Activated CD4-positive, alpha-beta T cell treated with anti-CD3 and anti-CD28 coated beads for 1 hour (primary cell): ENCODE measurements around the gene ELK4.

ENCODE experiments used
- DNase-seq: peaks from one replicate; pipeline ENCODE4 v3.0.0-alpha.2; 2020

ELK4 gene

DNA sequence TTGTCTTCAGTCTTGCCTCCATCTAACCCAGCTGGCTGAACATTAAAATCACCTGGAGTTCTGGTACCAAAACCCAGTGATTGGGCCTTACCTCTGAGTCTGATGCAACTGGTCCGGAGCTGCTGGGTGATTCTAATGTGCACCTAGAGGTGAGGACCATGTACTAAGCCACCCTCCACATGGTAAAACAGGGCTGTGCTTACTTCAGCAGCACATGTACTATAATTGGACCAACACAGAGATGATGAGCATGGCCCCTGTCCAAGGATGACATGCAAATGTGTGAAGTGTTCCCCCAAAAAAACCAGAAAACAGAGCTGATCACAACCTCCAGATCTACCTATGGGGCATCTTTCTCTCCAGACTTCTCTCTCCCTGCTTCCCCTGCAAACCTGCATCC lies 37.0 kb downstream of the ELK4 start:
- no peak for DNase-seq

GRCh38 chr1:205593967-205594366 lies 37.8 kb downstream of the ELK4 start:
- DNase-seq, result no peak

GRCh38 chr1:205593532-205593931 lies 38.3 kb downstream of the ELK4 start:
- DNase-seq, result no peak

- DNase-seq, result peak; percentile 3
These were observed 39.3 kb downstream of the ELK4 start for GRCh38 chr1:205592443-205593003.

DNA sequence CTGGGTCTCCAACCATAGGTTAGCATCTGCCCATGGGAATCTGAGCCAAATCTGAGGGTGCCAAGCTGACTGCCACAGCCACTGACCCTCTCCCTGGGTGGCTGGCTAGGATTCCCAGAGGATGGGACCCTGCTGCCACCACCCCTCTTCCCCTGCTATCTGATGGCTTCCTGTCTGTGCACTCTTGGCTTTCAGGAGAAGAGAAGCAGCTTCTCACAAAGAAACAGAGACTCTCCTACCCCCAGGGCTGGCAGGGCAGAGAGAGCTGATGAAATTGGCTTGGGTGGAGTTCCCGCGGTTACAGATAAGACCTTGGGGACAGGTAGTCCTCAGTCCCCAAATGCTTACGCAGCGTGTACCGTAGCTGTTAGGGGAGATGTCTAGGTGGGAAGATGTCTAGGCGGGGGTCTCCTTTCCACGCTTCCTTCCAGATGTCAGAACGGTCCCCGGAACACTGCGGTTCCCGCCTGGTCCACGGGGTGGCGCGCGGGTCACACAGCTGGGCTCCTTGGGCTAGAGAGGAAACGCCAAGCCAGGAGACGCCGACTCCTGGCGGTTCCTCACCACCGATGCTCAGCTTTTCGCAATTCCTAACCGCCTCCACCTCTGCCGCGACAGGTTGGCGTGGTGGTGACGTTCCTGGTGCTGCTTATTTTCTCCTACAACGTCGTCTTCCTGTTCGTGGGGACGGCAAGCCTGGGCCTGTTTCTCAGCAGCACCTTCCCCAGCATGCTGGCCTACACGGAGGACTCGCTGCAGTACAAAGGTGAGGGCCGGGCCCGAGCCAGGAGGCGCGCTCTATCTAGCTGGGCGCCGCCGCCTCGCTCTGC lies 40.1 kb downstream of the ELK4 start:
- peak; percentile 83 for DNase-seq

DNA sequence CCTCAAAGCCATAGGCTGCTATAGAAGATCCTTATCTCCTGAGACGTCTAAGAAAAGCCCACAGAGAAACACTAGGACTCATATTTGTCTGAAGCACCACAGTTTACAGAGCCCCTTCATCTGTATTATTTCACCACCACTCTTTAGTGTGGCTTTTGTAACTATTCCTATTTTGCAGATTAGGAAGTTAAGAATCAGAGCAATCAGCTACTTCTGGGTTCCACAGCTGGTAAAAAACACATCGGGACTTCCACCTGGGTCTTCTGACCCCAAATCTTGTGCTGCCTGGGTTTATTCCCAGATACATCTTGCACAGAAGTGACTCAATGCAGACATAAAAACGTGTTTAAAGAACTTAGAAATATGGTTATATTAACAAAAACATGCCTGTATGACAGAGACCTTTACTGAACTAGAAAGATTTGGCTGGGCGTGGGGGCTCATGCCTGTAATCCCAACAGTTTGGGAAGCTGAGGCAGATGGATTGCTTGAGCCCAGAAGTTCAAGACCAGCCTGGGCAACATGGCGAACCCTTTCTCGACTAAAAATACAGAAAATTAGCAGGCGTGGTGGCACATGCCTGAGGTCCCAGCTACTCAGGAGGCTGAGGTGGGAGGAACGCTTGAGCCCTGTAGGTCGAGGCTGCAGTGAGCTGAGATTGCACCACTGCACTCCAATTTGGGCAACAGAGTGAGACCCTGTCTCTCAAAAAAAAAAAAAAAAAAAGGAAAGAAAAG lies 40.9 kb downstream of the ELK4 start:
- DNase-seq, result peak; percentile 4

GRCh38 chr1:205590457-205590768 lies 41.4 kb downstream of the ELK4 start:
- DNase-seq, result no peak

- no peak for DNase-seq
These were observed 42.0 kb downstream of the ELK4 start for GRCh38 chr1:205589618-205590456.

GRCh38 chr1:205589046-205589445 lies 42.8 kb downstream of the ELK4 start:
- DNase-seq, result no peak

DNA sequence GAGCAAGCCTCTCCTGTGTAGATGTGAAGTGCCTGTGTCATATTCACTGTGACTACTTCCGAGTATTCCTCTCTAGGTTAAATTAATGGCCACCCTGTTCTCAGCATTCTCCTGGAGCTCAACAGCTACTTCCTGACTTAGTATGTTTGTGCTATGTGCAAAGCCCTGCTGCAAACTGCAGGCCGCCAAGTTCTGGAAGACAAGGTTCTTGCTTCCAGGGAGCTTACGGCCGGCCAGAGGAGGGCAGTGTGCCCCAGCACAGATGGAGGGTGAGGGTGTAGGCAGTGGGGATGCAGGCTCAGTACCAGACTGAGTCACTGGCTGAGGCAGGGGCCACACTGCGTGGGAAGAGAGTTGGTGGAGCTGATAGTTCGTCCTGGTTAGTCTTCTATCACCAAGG lies 43.2 kb downstream of the ELK4 start:
- DNase-seq, result no peak

- DNase-seq, result no peak
These were observed 44.2 kb downstream of the ELK4 start for GRCh38 chr1:205587581-205587980.

GRCh38 chr1:205585835-205586785 lies 45.7 kb downstream of the ELK4 start:
- DNase-seq, result no peak

GRCh38 chr1:205585169-205585834 lies 46.5 kb downstream of the ELK4 start:
- DNase-seq, result no peak

DNA sequence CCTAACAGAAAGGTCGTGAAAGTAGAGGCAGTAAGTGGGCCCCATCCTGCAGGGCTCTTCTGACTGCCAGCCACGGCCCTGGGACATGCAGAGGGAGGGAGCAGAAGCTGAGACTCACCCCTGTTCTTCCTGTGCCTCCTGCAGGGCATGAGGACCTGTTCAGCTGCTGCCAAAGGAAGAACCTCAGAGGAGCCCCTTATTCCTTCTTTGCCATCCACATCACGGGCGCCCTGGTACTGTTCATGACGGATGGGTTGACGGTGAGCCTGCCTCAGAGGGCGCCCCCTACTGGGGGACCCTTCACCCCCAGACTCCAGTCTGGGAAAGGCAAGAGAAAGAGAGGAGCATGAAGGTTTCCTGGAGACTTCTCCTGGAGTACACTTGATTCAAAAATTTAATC lies 47.1 kb downstream of the ELK4 start:
- DNase-seq, result no peak

GRCh38 chr1:205583461-205584130 lies 48.2 kb downstream of the ELK4 start:
- no peak for DNase-seq

DNA sequence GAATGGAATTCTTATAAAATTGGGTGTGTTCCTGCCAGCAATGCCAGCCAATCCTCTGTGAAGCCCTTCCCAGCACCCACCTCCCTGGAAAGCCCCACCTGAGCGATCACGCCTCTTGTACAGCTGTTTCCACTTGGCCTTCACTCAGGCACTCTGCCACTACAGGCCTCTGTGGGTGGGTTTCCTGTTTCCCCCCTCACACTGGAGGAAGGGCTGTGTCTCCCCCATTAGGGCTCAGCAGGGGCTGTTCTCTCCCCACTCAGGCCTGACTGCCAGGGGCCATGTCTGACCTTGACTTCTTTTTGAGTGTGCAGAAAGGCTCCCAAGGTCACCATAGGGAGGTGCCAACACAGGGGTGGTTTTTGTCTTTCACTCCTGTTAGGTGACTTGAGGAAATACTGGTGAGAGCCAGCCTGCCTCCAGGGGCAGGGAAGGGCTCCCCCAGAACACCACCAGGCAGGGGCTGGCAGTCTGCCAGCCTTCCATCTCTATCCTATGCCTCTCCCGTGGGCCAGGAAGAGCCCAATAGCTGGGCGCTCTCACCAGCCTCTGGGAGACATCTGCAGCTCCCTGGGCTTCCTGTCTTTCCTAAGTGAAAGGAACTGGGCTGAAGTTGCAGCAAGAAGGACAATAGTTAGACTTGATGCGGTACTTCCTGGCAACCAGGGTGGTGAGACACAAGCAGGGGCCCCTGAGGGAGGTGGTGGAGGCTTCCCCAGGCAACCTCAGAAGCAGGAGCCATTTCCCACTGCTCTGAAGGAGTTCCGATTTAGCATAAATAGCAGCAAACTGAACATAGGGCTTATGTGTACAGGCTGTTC lies 49.1 kb downstream of the ELK4 start:
- DNase-seq, result no peak

- no peak for DNase-seq
These were observed 49.8 kb downstream of the ELK4 start for GRCh38 chr1:205582046-205582445.

DNA sequence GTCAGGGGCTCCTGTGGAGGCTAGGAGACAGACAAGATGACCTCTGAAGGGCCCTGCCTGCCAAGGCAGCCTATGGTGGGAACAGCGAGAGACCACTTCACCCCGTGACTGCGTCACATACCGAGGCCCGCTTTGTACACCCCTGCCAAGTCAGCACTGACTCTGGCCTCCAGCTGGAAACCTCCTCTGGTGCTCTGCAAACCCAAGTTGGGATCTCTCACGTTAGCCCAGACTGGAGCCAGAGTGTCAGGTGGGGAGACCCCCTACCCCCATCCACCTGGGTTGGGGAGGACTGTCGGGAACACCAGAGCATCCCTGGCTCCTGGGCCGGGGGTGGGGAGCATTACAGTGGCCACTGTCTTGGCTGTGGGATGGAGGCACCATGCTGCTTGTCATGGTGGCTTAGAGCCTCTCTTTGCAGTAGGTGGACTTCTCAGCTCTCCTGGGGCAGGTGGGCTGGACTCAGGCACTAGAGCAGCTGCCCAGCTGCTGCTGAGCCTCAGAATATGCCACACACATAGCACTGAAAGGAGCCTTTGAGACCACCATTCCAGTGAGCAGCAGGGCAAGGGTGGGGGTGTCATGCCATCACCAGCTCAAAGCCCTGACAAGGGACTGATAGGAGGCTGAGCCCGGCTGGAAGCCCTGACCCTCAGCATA lies 50.4 kb downstream of the ELK4 start:
- no peak for DNase-seq

DNA sequence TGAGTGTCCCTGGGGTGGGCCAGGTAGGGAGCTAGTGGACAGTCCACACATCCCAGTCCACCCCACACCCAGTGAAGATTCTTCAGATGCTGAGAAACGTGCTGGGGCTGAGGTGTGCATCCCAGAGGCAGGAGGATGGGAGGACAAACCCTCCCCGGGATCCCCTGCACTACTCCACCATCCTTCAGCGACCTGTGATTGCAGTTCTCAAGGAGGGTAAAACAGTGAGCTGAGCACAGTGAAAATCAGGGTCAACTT lies 51.0 kb downstream of the ELK4 start:
- no peak for DNase-seq
